K562 (cell line): ENCODE data around the gene FAM83F. TPM values are rescaled to one million over a fixed set of nuclear protein-coding genes. Genes with fewer than 3 reads are reported as not detected.

Source experiments
- C11orf30 ChIP-seq: fragments of 450-650 bp; IDR thresholded peaks from 2 replicates; pipeline ENCODE4 v1.6.1; 2016; ENCODE audit warnings: low read depth, mild to moderate bottlenecking
- MED1 ChIP-seq: sonication (generic); formaldehyde crosslinking; IDR thresholded peaks from 2 replicates; pipeline ENCODE4 v1.8.1; 2023; ENCODE audit warnings: missing genetic modification reagents, borderline replicate concordance
- RHOXF2B ChIP-seq: fragments of 250-450 bp; sonication (Bioruptor Pico); conservative IDR thresholded peaks from 2 replicates; pipeline ENCODE4 v1.5.1; 2021
- RNF2 ChIP-seq: sonication (generic); IDR thresholded peaks from 2 replicates; pipeline ENCODE4 v1.6.1; 2016
- SAFB ChIP-seq: fragments of 200-400 bp; formaldehyde crosslinking; IDR thresholded peaks from 2 replicates; pipeline ENCODE4 v1.6.1; 2017; ENCODE audit warnings: low read depth, low read length, borderline replicate concordance
- TCF7L2 ChIP-seq: fragments of 150-350 bp; IDR thresholded peaks from 2 replicates; pipeline ENCODE4 v1.6.1; 2016; ENCODE audit warnings: low read depth, mild to moderate bottlenecking, low read length, moderate library complexity
- TGIF2 ChIP-seq: sonication (generic); formaldehyde crosslinking; IDR thresholded peaks from 2 replicates; pipeline ENCODE4 v1.8.1; 2022; ENCODE audit warnings: mild to moderate bottlenecking, missing genetic modification reagents, moderate library complexity
- ZEB2 ChIP-seq: fragments of 450-650 bp; IDR thresholded peaks from 2 replicates; pipeline ENCODE4 v1.6.1; 2016
- ZFP36 ChIP-seq: fragments of 150-350 bp; IDR thresholded peaks from 2 replicates; pipeline ENCODE4 v1.6.1; 2018; ENCODE audit warnings: low read length, low read depth; ENCODE audit not compliant: partially characterized antibody
- ZKSCAN1 ChIP-seq: fragments of 150-350 bp; IDR thresholded peaks from 2 replicates; pipeline ENCODE4 v1.6.1; 2016; ENCODE audit warnings: low read depth, low read length
- ZNF274 ChIP-seq: IDR thresholded peaks from 2 replicates; pipeline ENCODE4 v1.6.1; 2011; ENCODE audit warnings: low read depth, mild to moderate bottlenecking, low read length, moderate library complexity, borderline replicate concordance
- ZNF766 ChIP-seq: fragments of 200-800 bp; sonication (Bioruptor generic); conservative IDR thresholded peaks from 2 replicates; pipeline ENCODE4 v1.6.1; 2016; ENCODE audit warnings: missing genetic modification characterization, missing compliant biosample characterization
- polyA plus RNA-seq, 8 experiments: library from polyadenylated mRNA; depleted of rRNA in 4 of 8; stranded (reverse) in 5 of 8; unstranded in 3 of 8; fragments of >200 nt; fragmentation: Nextera tagmentation in 2 of 8; fragmentation: Illumina TruSeq in 1 of 8; extraction: Ambion mirVana in 2 of 8; extraction: Trizol in 1 of 8; gene quantifications; 2 replicates each; pipeline versions ENCODE4 v1.2.1 to v1.2.3, GENCODE V29; 2011 to 2014; ENCODE audit warnings: inconsistent platforms in 1 of 8, missing spikeins in 1 of 8
- total RNA-seq, 7 experiments: library from RNA; depleted of rRNA in 6 of 7; stranded (reverse); fragments of >200 nt in 6 of 7; fragmentation: Illumina TruSeq in 2 of 7; extraction: Trizol in 2 of 7; gene quantifications; 2 replicates each; pipeline versions ENCODE4 v1.2.1 to v1.2.3, GENCODE V29; 2011 to 2021; ENCODE audit warnings: low replicate concordance in 1 of 7
- TF ChIP-seq, protein P1 (sequence below): fragments of 450-650 bp; formaldehyde crosslinking; IDR thresholded peaks from 2 replicates; pipeline ENCODE4 v1.4.0; 2020; ENCODE audit warnings: mild to moderate bottlenecking, moderate library complexity
- TF ChIP-seq, protein P2 (sequence below): fragments of 250-450 bp; sonication (Bioruptor Pico); IDR thresholded peaks from 2 replicates; pipeline ENCODE4 v1.5.0; 2022; ENCODE audit warnings: mild to moderate bottlenecking
- TF ChIP-seq, protein P3 (sequence below): fragments of 450-650 bp; IDR thresholded peaks from 2 replicates; pipeline ENCODE4 v1.7.0; 2016; ENCODE audit warnings: borderline replicate concordance
- TF ChIP-seq, protein P4 (sequence below): fragments of 450-650 bp; formaldehyde crosslinking; IDR thresholded peaks from 2 replicates; pipeline ENCODE4 v1.4.0; 2020; ENCODE audit warnings: mild to moderate bottlenecking, moderate library complexity
- TF ChIP-seq, protein P5 (sequence below), 2 experiments: fragments of 450-650 bp; conservative IDR thresholded peaks; 2 replicates each; pipeline ENCODE4 v1.6.1; 2017; ENCODE audit warnings: mild to moderate bottlenecking in 2 of 2, moderate library complexity in 2 of 2
- TF ChIP-seq, protein P6 (sequence below), 2 experiments: fragments of 450-650 bp in 1 of 2; sonication (generic) in 1 of 2; formaldehyde crosslinking in 1 of 2; IDR thresholded peaks in 1 of 2; conservative IDR thresholded peaks in 1 of 2; 2 replicates each; pipeline versions ENCODE4 v1.6.1 to v1.8.1; 2016 to 2023; ENCODE audit warnings: mild to moderate bottlenecking in 2 of 2, moderate library complexity in 2 of 2, inconsistent platforms in 1 of 2, missing genetic modification reagents in 1 of 2

The FAM83F gene
- total and polyA plus RNA-seq, 9 of the 15 experiments (the other 6 are each of a cell fraction or from before 2014, with no cell fraction given) = under 0.01 to 0.13 (median 0.04) TPM; not detected in 1

DNA sequence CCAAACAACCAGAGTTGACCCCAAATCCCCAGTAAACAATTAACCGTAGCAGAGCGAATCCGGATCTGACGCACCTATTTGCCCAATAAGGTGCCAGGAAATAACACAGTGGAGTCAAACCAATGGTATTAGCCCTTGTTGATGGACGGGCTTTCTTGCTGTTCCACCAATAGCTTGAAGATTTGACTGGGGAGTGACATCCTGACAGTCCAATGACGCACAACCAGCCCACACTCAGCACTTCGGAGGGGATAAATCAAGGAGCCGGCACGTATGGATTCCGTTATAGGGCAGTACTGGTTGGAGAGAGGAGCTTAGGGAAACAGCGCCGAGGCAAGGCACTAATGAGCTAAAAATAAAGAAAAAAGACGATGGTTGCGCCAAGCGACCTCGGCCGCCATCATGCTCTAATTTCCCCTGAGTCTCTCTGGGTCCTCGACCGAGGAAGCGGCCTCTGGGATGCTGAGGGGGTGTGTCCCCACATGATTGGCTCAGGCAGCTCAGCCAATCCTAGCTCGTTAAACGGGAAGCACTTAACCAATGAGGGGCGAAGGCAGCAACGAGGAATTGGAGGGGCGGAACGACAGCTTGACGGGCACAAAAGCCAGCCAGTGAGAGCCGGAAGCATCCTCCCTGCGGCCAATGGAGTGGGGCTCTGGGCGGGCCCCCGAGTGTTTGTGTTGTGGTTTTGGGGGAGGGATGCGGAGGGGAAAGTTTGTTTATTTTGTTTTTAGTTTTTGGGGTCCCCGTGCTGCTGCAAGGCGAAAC, 49.5 kb downstream of the FAM83F start (continued):
- TF ChIP-seq, protein P1, sequence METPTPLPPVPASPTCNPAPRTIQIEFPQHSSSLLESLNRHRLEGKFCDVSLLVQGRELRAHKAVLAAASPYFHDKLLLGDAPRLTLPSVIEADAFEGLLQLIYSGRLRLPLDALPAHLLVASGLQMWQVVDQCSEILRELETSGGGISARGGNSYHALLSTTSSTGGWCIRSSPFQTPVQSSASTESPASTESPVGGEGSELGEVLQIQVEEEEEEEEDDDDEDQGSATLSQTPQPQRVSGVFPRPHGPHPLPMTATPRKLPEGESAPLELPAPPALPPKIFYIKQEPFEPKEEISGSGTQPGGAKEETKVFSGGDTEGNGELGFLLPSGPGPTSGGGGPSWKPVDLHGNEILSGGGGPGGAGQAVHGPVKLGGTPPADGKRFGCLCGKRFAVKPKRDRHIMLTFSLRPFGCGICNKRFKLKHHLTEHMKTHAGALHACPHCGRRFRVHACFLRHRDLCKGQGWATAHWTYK (CRISPR knock-in tag) = no peak
- TF ChIP-seq TGIF2 (no peak), RHOXF2B (CRISPR knock-in tag) (no peak), MED1 (CRISPR knock-in tag) (no peak), C11orf30 (peak; percentile 87), ZNF766 (CRISPR knock-in tag) (no peak), ZKSCAN1 (no peak), SAFB (no peak), TCF7L2 (no peak), RNF2 (no peak), ZEB2 (no peak), ZNF274 (no peak), ZFP36 (no peak)
- TF ChIP-seq, protein P2, sequence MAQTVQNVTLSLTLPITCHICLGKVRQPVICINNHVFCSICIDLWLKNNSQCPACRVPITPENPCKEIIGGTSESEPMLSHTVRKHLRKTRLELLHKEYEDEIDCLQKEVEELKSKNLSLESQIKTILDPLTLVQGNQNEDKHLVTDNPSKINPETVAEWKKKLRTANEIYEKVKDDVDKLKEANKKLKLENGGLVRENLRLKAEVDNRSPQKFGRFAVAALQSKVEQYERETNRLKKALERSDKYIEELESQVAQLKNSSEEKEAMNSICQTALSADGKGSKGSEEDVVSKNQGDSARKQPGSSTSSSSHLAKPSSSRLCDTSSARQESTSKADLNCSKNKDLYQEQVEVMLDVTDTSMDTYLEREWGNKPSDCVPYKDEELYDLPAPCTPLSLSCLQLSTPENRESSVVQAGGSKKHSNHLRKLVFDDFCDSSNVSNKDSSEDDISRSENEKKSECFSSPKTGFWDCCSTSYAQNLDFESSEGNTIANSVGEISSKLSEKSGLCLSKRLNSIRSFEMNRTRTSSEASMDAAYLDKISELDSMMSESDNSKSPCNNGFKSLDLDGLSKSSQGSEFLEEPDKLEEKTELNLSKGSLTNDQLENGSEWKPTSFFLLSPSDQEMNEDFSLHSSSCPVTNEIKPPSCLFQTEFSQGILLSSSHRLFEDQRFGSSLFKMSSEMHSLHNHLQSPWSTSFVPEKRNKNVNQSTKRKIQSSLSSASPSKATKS (CRISPR knock-in tag) = no peak
- TF ChIP-seq, protein P3, sequence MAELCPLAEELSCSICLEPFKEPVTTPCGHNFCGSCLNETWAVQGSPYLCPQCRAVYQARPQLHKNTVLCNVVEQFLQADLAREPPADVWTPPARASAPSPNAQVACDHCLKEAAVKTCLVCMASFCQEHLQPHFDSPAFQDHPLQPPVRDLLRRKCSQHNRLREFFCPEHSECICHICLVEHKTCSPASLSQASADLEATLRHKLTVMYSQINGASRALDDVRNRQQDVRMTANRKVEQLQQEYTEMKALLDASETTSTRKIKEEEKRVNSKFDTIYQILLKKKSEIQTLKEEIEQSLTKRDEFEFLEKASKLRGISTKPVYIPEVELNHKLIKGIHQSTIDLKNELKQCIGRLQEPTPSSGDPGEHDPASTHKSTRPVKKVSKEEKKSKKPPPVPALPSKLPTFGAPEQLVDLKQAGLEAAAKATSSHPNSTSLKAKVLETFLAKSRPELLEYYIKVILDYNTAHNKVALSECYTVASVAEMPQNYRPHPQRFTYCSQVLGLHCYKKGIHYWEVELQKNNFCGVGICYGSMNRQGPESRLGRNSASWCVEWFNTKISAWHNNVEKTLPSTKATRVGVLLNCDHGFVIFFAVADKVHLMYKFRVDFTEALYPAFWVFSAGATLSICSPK = no peak
- TF ChIP-seq, protein P4, sequence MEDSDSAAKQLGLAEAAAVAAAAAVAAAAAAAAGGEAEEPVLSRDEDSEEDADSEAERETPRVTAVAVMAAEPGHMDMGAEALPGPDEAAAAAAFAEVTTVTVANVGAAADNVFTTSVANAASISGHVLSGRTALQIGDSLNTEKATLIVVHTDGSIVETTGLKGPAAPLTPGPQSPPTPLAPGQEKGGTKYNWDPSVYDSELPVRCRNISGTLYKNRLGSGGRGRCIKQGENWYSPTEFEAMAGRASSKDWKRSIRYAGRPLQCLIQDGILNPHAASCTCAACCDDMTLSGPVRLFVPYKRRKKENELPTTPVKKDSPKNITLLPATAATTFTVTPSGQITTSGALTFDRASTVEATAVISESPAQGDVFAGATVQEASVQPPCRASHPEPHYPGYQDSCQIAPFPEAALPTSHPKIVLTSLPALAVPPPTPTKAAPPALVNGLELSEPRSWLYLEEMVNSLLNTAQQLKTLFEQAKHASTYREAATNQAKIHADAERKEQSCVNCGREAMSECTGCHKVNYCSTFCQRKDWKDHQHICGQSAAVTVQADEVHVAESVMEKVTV (CRISPR knock-in tag) = no peak
- TF ChIP-seq, protein P5, sequence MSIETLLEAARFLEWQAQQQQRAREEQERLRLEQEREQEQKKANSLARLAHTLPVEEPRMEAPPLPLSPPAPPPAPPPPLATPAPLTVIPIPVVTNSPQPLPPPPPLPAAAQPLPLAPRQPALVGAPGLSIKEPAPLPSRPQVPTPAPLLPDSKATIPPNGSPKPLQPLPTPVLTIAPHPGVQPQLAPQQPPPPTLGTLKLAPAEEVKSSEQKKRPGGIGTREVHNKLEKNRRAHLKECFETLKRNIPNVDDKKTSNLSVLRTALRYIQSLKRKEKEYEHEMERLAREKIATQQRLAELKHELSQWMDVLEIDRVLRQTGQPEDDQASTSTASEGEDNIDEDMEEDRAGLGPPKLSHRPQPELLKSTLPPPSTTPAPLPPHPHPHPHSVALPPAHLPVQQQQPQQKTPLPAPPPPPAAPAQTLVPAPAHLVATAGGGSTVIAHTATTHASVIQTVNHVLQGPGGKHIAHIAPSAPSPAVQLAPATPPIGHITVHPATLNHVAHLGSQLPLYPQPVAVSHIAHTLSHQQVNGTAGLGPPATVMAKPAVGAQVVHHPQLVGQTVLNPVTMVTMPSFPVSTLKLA (conservative IDR thresholded peaks at IDR 0.05) = peak in 1 of 2 experiments; percentile 84
- TF ChIP-seq, protein P6, sequence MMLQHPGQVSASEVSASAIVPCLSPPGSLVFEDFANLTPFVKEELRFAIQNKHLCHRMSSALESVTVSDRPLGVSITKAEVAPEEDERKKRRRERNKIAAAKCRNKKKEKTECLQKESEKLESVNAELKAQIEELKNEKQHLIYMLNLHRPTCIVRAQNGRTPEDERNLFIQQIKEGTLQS (IDR thresholded peaks at IDR 0.05) = no peak
- TF ChIP-seq, protein P6 (CRISPR knock-in tag; conservative IDR thresholded peaks at IDR 0.05) = no peak
